GM12865 (cell line): ENCODE data around the gene ZNF33A.
"Not testable (repeated sequence)": the region's sequence is repeated elsewhere in the genome, so short reads cannot be mapped to it uniquely, and the experiment has no call there.

Experiments
- DNase-seq: peaks from one replicate; pipeline ENCODE4 v3.0.0; 2010; ENCODE audit warnings: low read depth
- H3K4me3 ChIP-seq: 2 replicates; pipeline ENCODE4 v1.5.1; 2011; ENCODE audit warnings: mild to moderate bottlenecking, low read depth, low read length, control low read depth
- TF ChIP-seq, protein P1 (sequence below): IDR thresholded peaks from 2 replicates; pipeline ENCODE4 v1.5.1; 2011; ENCODE audit warnings: low read length, control low read depth, low read depth, inconsistent platforms; ENCODE audit not compliant: insufficient read depth; ENCODE audit errors: missing control alignments

The ZNF33A gene

DNA sequence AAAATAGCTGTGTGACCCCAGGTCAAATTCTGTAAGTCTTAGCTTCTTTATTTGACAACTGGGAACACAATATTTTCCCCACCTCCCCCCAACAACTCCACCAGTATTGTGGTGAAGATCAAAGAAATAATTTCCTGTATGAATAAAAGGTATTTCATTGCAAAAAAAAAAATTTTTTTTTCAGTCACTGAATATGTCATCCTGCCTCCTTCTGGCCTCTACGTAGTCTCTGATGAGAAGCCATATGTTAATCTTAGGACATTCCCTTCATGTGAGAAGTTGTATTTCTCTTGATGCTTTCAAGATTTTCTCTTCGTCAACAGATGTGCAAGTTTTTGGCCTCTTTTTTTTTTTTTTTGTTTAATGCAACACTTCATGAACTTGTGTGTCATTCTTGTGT lies 33.0 kb downstream of the ZNF33A start:
- TF ChIP-seq, protein P1, sequence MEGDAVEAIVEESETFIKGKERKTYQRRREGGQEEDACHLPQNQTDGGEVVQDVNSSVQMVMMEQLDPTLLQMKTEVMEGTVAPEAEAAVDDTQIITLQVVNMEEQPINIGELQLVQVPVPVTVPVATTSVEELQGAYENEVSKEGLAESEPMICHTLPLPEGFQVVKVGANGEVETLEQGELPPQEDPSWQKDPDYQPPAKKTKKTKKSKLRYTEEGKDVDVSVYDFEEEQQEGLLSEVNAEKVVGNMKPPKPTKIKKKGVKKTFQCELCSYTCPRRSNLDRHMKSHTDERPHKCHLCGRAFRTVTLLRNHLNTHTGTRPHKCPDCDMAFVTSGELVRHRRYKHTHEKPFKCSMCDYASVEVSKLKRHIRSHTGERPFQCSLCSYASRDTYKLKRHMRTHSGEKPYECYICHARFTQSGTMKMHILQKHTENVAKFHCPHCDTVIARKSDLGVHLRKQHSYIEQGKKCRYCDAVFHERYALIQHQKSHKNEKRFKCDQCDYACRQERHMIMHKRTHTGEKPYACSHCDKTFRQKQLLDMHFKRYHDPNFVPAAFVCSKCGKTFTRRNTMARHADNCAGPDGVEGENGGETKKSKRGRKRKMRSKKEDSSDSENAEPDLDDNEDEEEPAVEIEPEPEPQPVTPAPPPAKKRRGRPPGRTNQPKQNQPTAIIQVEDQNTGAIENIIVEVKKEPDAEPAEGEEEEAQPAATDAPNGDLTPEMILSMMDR, result no peak
- no peak for DNase-seq
- no peak overlapping the region for H3K4me3 ChIP-seq

DNA sequence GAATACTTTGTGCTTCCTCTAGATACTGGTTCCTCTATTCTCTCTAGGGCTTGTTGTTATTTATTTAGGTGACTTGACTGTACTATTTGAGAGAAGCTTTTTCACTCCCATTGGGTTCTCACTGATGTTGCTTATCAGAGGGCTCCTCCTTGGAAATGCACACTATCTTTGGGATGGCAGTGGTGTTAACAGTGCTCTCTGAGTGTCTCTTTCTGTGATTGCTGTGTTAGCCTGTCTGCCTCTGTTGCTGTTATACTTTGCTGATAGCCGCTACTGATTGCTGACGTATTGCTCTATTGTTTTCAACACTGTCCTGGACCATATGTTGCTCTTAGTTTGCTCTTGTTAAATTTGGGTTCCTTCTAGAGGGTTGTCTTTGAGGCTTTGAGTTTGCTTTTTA lies 34.7 kb downstream of the ZNF33A start:
- no peak for DNase-seq
- no peak overlapping the region for H3K4me3 ChIP-seq
- TF ChIP-seq, protein P1, result no peak

DNA sequence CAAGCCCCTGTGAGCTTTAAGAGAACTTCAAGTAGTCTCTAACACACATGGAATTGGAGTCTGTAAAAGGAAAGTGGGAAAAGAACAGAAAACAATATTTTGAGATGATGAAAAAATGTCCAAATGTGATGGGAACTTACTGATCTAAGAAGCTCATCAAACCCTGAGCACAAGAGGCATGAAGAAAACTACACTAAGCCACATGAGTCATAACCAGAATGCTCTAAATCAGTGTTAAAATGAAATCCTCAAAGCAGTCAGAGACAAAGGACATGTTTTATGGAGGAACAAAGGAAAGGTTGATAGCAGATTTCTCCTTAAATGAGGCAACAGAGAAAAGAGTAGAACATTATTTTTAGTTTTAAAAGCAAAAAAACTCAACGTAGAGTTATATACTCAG lies 37.2 kb downstream of the ZNF33A start:
- TF ChIP-seq, protein P1, result no peak
- H3K4me3 ChIP-seq, result no peak overlapping the region
- peak; percentile 24 for DNase-seq

DNA sequence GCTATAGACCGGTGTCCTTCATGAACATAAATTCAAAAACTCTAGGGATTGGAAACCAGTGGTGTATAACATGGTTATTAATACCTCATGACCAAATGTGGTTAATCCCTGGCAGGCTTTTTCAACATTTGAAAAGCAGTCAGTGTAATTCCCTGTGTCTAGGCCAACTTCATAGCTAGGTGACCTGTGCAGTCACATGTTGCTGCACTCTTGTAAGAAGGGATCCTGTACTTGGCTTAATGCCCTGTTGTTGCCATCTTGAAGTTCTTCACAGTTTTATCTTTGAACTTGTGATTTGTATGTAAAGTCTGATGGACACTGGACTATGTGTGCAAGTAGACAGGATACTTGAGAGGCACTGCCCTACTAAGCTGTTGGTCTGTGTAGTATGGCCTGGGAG lies 39.7 kb downstream of the ZNF33A start:
- TF ChIP-seq, protein P1, result no peak
- DNase-seq, result no peak
- no peak overlapping the region for H3K4me3 ChIP-seq

DNA sequence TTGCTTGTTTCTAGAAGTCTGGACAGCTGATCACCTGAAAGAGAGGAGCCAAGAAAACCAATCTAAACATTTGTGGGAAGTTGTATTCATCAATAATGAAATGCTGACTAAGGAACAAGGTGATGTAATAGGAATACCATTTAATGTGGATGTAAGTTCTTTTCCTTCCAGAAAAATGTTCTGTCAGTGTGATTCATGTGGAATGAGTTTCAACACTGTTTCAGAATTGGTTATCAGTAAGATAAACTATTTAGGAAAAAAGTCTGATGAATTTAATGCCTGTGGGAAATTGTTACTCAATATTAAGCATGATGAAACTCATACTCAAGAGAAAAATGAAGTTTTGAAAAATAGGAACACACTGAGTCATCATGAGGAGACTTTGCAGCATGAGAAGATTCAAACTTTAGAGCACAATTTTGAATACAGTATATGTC lies 43.9 kb downstream of the ZNF33A start:
- H3K4me3 ChIP-seq, result no peak overlapping the region
- DNase-seq, result no peak
- TF ChIP-seq, protein P1, result no peak

DNA sequence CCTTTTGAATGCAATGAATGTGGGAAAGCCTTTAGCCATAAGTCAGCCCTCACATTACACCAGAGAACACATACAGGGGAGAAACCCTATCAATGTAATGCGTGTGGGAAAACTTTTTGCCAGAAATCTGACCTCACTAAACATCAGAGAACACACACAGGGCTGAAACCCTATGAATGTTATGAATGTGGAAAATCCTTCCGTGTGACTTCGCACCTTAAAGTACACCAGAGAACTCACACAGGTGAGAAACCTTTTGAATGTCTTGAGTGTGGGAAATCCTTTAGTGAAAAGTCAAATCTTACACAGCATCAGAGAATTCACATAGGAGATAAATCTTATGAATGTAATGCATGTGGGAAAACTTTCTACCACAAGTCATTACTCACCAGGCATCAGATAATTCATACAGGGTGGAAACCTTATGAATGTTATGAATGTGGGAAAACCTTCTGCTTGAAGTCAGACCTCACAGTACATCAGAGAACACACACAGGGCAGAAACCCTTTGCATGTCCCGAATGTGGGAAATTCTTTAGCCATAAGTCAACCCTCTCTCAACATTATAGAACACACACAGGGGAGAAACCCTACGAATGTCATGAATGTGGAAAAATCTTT lies 44.9 kb downstream of the ZNF33A start:
- DNase-seq, H3K4me3 ChIP-seq: not testable (repeated sequence)

DNA sequence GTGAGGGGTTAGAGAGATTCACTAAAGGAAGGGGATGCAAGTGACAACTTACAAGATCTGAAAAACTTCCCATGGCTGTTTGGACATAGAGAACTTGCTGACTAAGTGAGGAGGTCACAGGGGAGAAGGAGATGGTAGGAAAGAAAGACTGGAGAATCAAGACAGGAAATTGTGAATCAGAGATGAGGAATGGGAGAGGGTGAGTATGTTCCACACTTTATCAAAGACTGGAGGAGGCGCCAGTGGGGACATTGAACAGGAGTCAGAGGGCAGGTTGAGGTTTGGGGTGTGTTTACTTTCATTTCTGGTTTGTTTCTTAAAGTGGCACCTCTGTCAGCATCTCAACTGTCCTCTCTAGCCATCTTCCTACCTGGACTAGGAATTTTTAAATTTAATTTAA lies 59.2 kb downstream of the ZNF33A start:
- not testable (repeated sequence) for DNase-seq, H3K4me3 ChIP-seq

DNA sequence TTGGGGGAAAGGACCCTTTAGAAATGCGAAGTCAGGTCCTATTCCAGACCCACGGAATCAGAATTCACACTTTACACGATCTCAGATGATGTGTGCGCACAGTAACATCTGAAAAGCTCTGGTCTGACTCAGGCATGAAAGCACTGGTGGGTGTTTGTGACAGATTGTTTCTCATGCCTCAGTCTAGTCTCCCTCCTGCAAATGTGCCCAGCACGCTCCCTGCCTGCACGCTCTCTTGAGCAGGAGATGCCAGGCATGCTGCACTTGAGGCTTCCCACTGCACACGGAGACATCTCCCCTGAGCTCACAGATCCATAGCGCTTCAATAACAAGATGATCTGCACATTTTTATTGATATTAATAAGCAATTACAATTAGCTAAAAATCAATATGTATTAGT lies 60.0 kb downstream of the ZNF33A start:
- no peak overlapping the region for H3K4me3 ChIP-seq
- no peak for DNase-seq
- TF ChIP-seq, protein P1, result no peak
